Brain microvascular endothelial cell (primary cell): ENCODE measurements around the gene VPS4A.

Source experiments
- DNase-seq: peaks from one replicate; pipeline ENCODE4 v3.0.0-alpha.2; 2020
- H3K27ac ChIP-seq: fragments of 250-450 bp; sonication (Bioruptor Pico); 2 replicates; pipeline ENCODE4 v1.5.1; 2020; ENCODE audit warnings: mild to moderate bottlenecking, moderate library complexity
- H3K27me3 ChIP-seq: fragments of 250-450 bp; sonication (Bioruptor Pico); replicated peaks from 2 replicates; pipeline ENCODE4 v1.5.1; 2020; ENCODE audit warnings: mild to moderate bottlenecking
- H3K36me3 ChIP-seq: fragments of 250-450 bp; sonication (Bioruptor Pico); replicated peaks from 2 replicates; pipeline ENCODE4 v1.5.1; 2020; ENCODE audit warnings: mild to moderate bottlenecking
- H3K4me3 ChIP-seq: 2 replicates; pipeline ENCODE4 v1.5.1; 2011; ENCODE audit warnings: low read depth, mild to moderate bottlenecking, control low read depth, low read length, moderate library complexity
- CTCF ChIP-seq: IDR thresholded peaks from 2 replicates; pipeline ENCODE4 v1.5.1; 2011; ENCODE audit warnings: low read depth, mild to moderate bottlenecking, moderate library complexity, low read length, control low read depth, inconsistent platforms; ENCODE audit errors: missing control alignments
- in situ Hi-C: cut with HindIII; loops from 2 replicates; pipeline ENCODE4 v1.10.0; 2017; ENCODE audit warnings: low sequenced_read_pairs, low pct_ligation_motif_present

VPS4A gene

GRCh38 chr16:69344171-69344570 lies 33.0 kb downstream of the VPS4A start:
- no peaks in the 10 kb centered on the region for H3K27me3 ChIP-seq
- in situ Hi-C loops = no loop called here
- peaks cover 17% of the 10 kb centered on the region for H3K36me3 ChIP-seq
- TF ChIP-seq CTCF = no peak
- no peak for DNase-seq
- no peak overlapping the region for H3K4me3 ChIP-seq
- no peak overlapping the region for H3K27ac ChIP-seq

GRCh38 chr16:69345923-69346322 lies 34.8 kb downstream of the VPS4A start:
- Histone ChIP-seq H3K27me3 (no peaks in the 10 kb centered on the region), H3K4me3 (no peak overlapping the region), H3K27ac (no peak overlapping the region), H3K36me3 (peaks cover 17% of the 10 kb centered on the region)
- in situ Hi-C loops = no loop called here
- no peak for DNase-seq
- no peak for TF ChIP-seq CTCF

- no peak overlapping the region for H3K27ac ChIP-seq
- H3K36me3 ChIP-seq = peaks cover 10% of the 10 kb centered on the region
- DNase-seq = no peak
- TF ChIP-seq CTCF = no peak
- in situ Hi-C loops = no loop called here
- no peak overlapping the region for H3K4me3 ChIP-seq
- H3K27me3 ChIP-seq = no peaks in the 10 kb centered on the region
Observed at GRCh38 chr16:69346683-69347082, 35.5 kb downstream of the VPS4A start.

GRCh38 chr16:69348222-69348621 lies 37.1 kb downstream of the VPS4A start:
- Histone ChIP-seq H3K36me3 (peaks cover 3% of the 10 kb centered on the region), H3K4me3 (no peak overlapping the region), H3K27ac (no peak overlapping the region), H3K27me3 (no peaks in the 10 kb centered on the region)
- in situ Hi-C loops = no loop called here
- TF ChIP-seq CTCF = no peak
- no peak for DNase-seq

- DNase-seq = no peak
- H3K4me3 ChIP-seq = no peak overlapping the region
- H3K36me3 ChIP-seq = no peaks in the 10 kb centered on the region
- in situ Hi-C loops = no loop called here
- TF ChIP-seq CTCF = no peak
- no peak overlapping the region for H3K27ac ChIP-seq
- no peaks in the 10 kb centered on the region for H3K27me3 ChIP-seq
Observed at GRCh38 chr16:69349536-69349935, 38.4 kb downstream of the VPS4A start.

- Histone ChIP-seq H3K36me3 (no peaks in the 10 kb centered on the region), H3K27ac (no peak overlapping the region), H3K4me3 (no peak overlapping the region), H3K27me3 (no peaks in the 10 kb centered on the region)
- TF ChIP-seq CTCF = no peak
- no peak for DNase-seq
- in situ Hi-C loops = no loop called here
Observed at GRCh38 chr16:69350536-69351133, 39.5 kb downstream of the VPS4A start.
